PC-3 (cell line): ENCODE results near the gene CCDC24. TPM values are rescaled to one million over a fixed set of nuclear protein-coding genes. Genes with fewer than 3 reads are reported as not detected.

Source experiments
- ATAC-seq: fragments of 200-7000 bp; cut with Tn5 transposase; 2 replicates; pipeline ENCODE4 v1.9.1; 2020; ENCODE audit warnings: mild to moderate bottlenecking, moderate library complexity
- BruUV-seq: library from RNA; stranded (reverse); fragments of 400-500 nt; replicated peaks from 2 replicates; lab custom pipeline; 2021; lab: Mats Ljungman, UMichigan
- CTCF ChIA-PET: fragments of 300-600 bp; sonication (Branson Sonifier 250); formaldehyde crosslinking; loops from one replicate; lab custom pipeline; 2022; ENCODE audit warnings: antibody characterized with exemption; lab: Charles Lee
- POLR2A ChIA-PET: fragments of 300-600 bp; sonication (Branson Sonifier 250); formaldehyde crosslinking; loops from one replicate; lab custom pipeline; 2022; ENCODE audit warnings: antibody characterized with exemption; ENCODE audit not compliant: unreplicated experiment; lab: Charles Lee
- DNase-seq: peaks from one replicate; pipeline ENCODE4 v3.0.0-alpha.2; 2015
- H2AFZ ChIP-seq: fragments of 300-600 bp; sonication (generic); 2 replicates; pipeline ENCODE4 v1.6.0; 2016; ENCODE audit warnings: antibody characterized with exemption, low read length
- H3F3A ChIP-seq: fragments of 300-600 bp; sonication (generic); one replicate; pipeline ENCODE4 v1.6.0; 2017; ENCODE audit warnings: antibody characterized with exemption, low read length, control low read depth, mild to moderate bottlenecking; ENCODE audit not compliant: unreplicated experiment
- H3K27ac ChIP-seq: fragments of 300-600 bp; sonication (generic); 2 replicates; pipeline ENCODE4 v1.5.1; 2016; ENCODE audit warnings: mild to moderate bottlenecking, low read length
- H3K27me3 ChIP-seq: fragments of 300-600 bp; sonication (generic); 2 replicates; pipeline ENCODE4 v1.6.1; 2016; ENCODE audit warnings: low read length, mixed read lengths
- H3K36me3 ChIP-seq: fragments of 300-600 bp; sonication (generic); 2 replicates; pipeline ENCODE4 v1.6.1; 2016; ENCODE audit warnings: low read depth, mixed run types, low read length, mixed read lengths
- H3K4me1 ChIP-seq: fragments of 300-600 bp; sonication (generic); 2 replicates; pipeline ENCODE4 v1.5.1; 2016; ENCODE audit warnings: low read length; ENCODE audit not compliant: insufficient read depth
- H3K4me2 ChIP-seq: fragments of 300-600 bp; sonication (generic); 2 replicates; pipeline ENCODE4 v1.6.0; 2016; ENCODE audit warnings: low read length
- H3K4me3 ChIP-seq: fragments of 300-600 bp; sonication (generic); 2 replicates; pipeline ENCODE4 v1.5.1; 2016; ENCODE audit warnings: mild to moderate bottlenecking, low read length, mixed read lengths
- H3K79me2 ChIP-seq: fragments of 300-600 bp; sonication (generic); 2 replicates; pipeline ENCODE4 v1.6.1; 2017; ENCODE audit warnings: low read length, mixed read lengths
- H3K9ac ChIP-seq: fragments of 300-600 bp; sonication (generic); 2 replicates; pipeline ENCODE4 v1.6.0; 2016; ENCODE audit warnings: mild to moderate bottlenecking, low read length
- H3K9me2 ChIP-seq: fragments of 300-600 bp; sonication (generic); replicated peaks from 2 replicates; pipeline ENCODE4 v1.6.1; 2016; ENCODE audit warnings: mixed run types, low read length, mixed read lengths
- H3K9me3 ChIP-seq: fragments of 300-600 bp; sonication (generic); 2 replicates; pipeline ENCODE4 v1.6.1; 2016; ENCODE audit warnings: low read length, mixed read lengths
- H4K20me1 ChIP-seq: fragments of 300-600 bp; sonication (generic); 2 replicates; pipeline ENCODE4 v1.6.1; 2016; ENCODE audit warnings: low read length, mixed read lengths
- EZH2 ChIP-seq: fragments of 300-600 bp; sonication (generic); IDR thresholded peaks from one replicate; pipeline ENCODE4 v1.6.1; 2017; ENCODE audit warnings: antibody characterized with exemption, mild to moderate bottlenecking, low read length; ENCODE audit not compliant: unreplicated experiment
- EZH2phosphoT487 ChIP-seq: fragments of 300-600 bp; sonication (generic); IDR thresholded peaks from 2 replicates; pipeline ENCODE4 v1.6.1; 2018; ENCODE audit warnings: mild to moderate bottlenecking, antibody characterized with exemption, low read length, borderline replicate concordance
- intact Hi-C: fragments of 100-400 bp; cut with micrococcal nuclease; formaldehyde crosslinking; loops from 2 replicates; pipeline ENCODE4 v1.9.0; 2023
- total RNA-seq: library from RNA; depleted of rRNA; stranded (reverse); fragments of >200 nt; gene quantifications from 2 replicates; pipeline ENCODE4 v1.2.3, GENCODE V29; 2014
- TF ChIP-seq, protein P1 (sequence below): fragments of 300-600 bp; sonication (generic); conservative IDR thresholded peaks from 2 replicates; pipeline ENCODE4 v1.5.1; 2017; ENCODE audit warnings: antibody characterized with exemption, low read depth, mild to moderate bottlenecking, low read length

The CCDC24 gene
- total RNA-seq, 1 experiment from 2014 or later: 10.1 TPM

GRCh38 chr1:44043176-44044070 is 52.0 kb downstream of the CCDC24 start:
- peaks cover 14% of the 10 kb centered on the region for H3F3A ChIP-seq
- intact Hi-C loops: no loop called here
- H4K20me1 ChIP-seq: no peaks in the 10 kb centered on the region
- H2AFZ ChIP-seq: no peak overlapping the region
- H3K4me3 ChIP-seq: no peak overlapping the region
- H3K9ac ChIP-seq: peak overlapping the region; percentile 14; the same call in 1 of the 2 replicates
- ChIA-PET CTCF (no interaction called here), POLR2A (no interaction called here)
- H3K4me1 ChIP-seq: peaks cover 66% of the 10 kb centered on the region
- H3K27ac ChIP-seq: peak overlapping the region; percentile 79
- H3K27me3 ChIP-seq: no peaks in the 10 kb centered on the region
- no peaks in the 10 kb centered on the region for H3K9me3 ChIP-seq
- peak overlapping the region; percentile 57 for H3K4me2 ChIP-seq
- no peaks in the 10 kb centered on the region for H3K36me3 ChIP-seq
- DNase-seq (peak; percentile 54), ATAC-seq (no peak)
- TF ChIP-seq EZH2phosphoT487: no peak
- TF ChIP-seq EZH2: no peak
- TF ChIP-seq, protein P1, sequence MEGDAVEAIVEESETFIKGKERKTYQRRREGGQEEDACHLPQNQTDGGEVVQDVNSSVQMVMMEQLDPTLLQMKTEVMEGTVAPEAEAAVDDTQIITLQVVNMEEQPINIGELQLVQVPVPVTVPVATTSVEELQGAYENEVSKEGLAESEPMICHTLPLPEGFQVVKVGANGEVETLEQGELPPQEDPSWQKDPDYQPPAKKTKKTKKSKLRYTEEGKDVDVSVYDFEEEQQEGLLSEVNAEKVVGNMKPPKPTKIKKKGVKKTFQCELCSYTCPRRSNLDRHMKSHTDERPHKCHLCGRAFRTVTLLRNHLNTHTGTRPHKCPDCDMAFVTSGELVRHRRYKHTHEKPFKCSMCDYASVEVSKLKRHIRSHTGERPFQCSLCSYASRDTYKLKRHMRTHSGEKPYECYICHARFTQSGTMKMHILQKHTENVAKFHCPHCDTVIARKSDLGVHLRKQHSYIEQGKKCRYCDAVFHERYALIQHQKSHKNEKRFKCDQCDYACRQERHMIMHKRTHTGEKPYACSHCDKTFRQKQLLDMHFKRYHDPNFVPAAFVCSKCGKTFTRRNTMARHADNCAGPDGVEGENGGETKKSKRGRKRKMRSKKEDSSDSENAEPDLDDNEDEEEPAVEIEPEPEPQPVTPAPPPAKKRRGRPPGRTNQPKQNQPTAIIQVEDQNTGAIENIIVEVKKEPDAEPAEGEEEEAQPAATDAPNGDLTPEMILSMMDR: no peak
- no peaks in the 10 kb centered on the region for H3K79me2 ChIP-seq
- H3K9me2 ChIP-seq: no peaks in the 10 kb centered on the region
- BruUV-seq: no TSS peak

- ATAC-seq (peak; percentile 6; the same call in 1 of the 2 replicates), DNase-seq (peak; percentile 77)
- Histone ChIP-seq H3K9ac (peak overlapping the region; percentile 14; the same call in 1 of the 2 replicates), H3K4me2 (peak overlapping the region; percentile 57), H4K20me1 (no peaks in the 10 kb centered on the region), H3K36me3 (no peaks in the 10 kb centered on the region), H3F3A (peaks cover 17% of the 10 kb centered on the region), H3K4me1 (peaks cover 65% of the 10 kb centered on the region), H3K27me3 (no peaks in the 10 kb centered on the region), H3K79me2 (no peaks in the 10 kb centered on the region), H3K9me2 (no peaks in the 10 kb centered on the region), H3K27ac (peak overlapping the region; percentile 79), H2AFZ (peak overlapping the region; percentile 10; the same call in 1 of the 2 replicates), H3K9me3 (no peaks in the 10 kb centered on the region), H3K4me3 (no peak overlapping the region)
- TF ChIP-seq, protein P1: no peak
- no peak for TF ChIP-seq EZH2
- no peak for TF ChIP-seq EZH2phosphoT487
- POLR2A ChIA-PET: no interaction called here
- intact Hi-C loops: no loop called here
- CTCF ChIA-PET: no interaction called here
- no TSS peak for BruUV-seq
Measured at GRCh38 chr1:44044071-44044801, 52.8 kb downstream of the CCDC24 start.
